Osteocyte (in vitro differentiated cells): ENCODE measurements around the gene ZNF354C. TPM values are rescaled to one million over a fixed set of nuclear protein-coding genes. Genes with fewer than 3 reads are reported as not detected.
A peak's percentile ranks its signal among the peaks of the same experiment; 100 is the strongest.

Experiments used
- DNase-seq: peaks from one replicate; pipeline ENCODE4 v3.0.0; 2021; ENCODE audit warnings: mixed read lengths; ENCODE audit not compliant: unreplicated experiment; ENCODE audit errors: extremely low spot score
- H3K27ac Mint-ChIP-seq: one replicate; pipeline ENCODE4 v1.8.0; 2021; ENCODE audit warnings: mild to moderate bottlenecking, mixed read lengths; ENCODE audit not compliant: unreplicated experiment
- H3K27me3 Mint-ChIP-seq: one replicate; pipeline ENCODE4 v1.8.0; 2021; ENCODE audit warnings: mixed read lengths; ENCODE audit not compliant: unreplicated experiment
- H3K36me3 Mint-ChIP-seq: one replicate; pipeline ENCODE4 v1.8.0; 2021; ENCODE audit warnings: mixed read lengths; ENCODE audit not compliant: unreplicated experiment
- H3K4me1 Mint-ChIP-seq: one replicate; pipeline ENCODE4 v1.8.0; 2021; ENCODE audit warnings: mixed read lengths; ENCODE audit not compliant: unreplicated experiment
- H3K4me3 Mint-ChIP-seq: one replicate; pipeline ENCODE4 v1.8.0; 2021; ENCODE audit warnings: mild to moderate bottlenecking, moderate library complexity, mixed read lengths; ENCODE audit not compliant: unreplicated experiment
- H3K9me3 Mint-ChIP-seq: one replicate; pipeline ENCODE4 v1.8.0; 2021; ENCODE audit warnings: mixed read lengths; ENCODE audit not compliant: unreplicated experiment
- total RNA-seq: library from RNA; stranded (reverse); gene quantifications from 2 replicates; pipeline ENCODE4 v1.2.1, GENCODE V29; 2021
- TF ChIP-seq, protein P1 (sequence below): fragments of 200-600 bp; sonication (generic); IDR thresholded peaks from 2 replicates; pipeline ENCODE4 v1.5.0; 2021; ENCODE audit warnings: antibody characterized with exemption, mild to moderate bottlenecking, moderate library complexity

The ZNF354C gene
- total RNA-seq, 1 donor from 2014 or later = 4.6 TPM

DNA sequence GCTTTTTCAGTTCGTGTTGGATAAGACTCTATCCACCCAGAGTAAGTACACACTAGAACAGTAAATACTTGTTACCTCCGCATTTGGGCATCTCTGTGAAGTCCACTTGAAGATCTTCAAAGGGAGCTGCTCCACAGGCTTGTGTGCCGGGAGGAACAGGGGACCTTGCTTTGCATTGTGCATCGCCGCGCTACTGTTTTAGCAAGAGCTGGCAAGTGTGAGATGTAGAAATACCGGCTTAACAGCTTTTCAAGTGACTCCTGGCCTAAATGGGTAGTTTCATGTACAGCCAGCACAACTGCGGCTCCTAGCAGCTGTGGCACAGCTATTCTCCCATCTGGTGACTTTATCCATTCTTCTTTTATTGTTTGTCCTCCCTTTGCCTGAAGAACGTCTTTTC lies 8.4 kb upstream of the ZNF354C start:
- H3K4me3 Mint-ChIP-seq = no peak overlapping the region
- H3K9me3 Mint-ChIP-seq = peaks cover 42% of the 10 kb centered on the region
- H3K36me3 Mint-ChIP-seq = no peaks in the 10 kb centered on the region
- H3K27ac Mint-ChIP-seq = no peak overlapping the region
- no peaks in the 10 kb centered on the region for H3K27me3 Mint-ChIP-seq
- no peaks in the 10 kb centered on the region for H3K4me1 Mint-ChIP-seq
- TF ChIP-seq, protein P1, sequence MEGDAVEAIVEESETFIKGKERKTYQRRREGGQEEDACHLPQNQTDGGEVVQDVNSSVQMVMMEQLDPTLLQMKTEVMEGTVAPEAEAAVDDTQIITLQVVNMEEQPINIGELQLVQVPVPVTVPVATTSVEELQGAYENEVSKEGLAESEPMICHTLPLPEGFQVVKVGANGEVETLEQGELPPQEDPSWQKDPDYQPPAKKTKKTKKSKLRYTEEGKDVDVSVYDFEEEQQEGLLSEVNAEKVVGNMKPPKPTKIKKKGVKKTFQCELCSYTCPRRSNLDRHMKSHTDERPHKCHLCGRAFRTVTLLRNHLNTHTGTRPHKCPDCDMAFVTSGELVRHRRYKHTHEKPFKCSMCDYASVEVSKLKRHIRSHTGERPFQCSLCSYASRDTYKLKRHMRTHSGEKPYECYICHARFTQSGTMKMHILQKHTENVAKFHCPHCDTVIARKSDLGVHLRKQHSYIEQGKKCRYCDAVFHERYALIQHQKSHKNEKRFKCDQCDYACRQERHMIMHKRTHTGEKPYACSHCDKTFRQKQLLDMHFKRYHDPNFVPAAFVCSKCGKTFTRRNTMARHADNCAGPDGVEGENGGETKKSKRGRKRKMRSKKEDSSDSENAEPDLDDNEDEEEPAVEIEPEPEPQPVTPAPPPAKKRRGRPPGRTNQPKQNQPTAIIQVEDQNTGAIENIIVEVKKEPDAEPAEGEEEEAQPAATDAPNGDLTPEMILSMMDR = no peak
- DNase-seq = no peak

DNA sequence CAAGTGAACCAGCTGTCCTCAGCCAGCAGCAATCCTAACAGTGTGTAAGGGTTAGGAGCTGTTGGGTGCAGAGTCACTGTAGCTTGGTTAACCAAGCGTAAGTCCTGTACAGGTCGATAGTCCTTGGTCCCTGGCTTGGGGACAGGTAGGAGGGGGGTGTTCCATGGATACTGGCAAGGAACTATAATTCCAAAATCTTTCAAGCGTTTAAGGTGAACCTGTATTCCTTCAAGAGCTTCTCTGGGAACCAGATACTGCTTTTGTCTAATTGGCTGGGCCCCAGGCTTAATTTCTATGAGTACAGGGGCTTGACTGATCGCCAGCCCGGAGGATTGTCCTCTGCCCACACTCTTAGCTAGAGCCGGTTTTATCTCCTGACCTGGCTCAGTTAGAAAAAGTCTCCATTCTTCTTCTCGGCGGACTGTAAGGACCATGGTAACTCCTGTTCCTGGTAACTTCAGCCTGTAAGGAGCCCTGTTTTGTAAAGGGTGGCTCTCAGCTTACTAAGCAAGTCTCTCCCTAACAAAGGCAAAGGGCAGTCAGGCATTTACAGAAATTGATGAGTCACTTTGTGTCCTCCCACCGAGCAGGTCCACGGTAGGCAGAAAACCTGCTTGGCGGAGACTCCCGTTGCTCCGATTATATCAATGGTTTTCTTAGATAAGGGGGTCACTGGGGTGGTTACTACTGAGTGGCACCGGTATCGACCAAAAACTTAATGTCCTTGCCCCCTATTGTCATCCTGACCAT lies 6.0 kb upstream of the ZNF354C start:
- Mint-ChIP-seq H3K36me3 (no peaks in the 10 kb centered on the region), H3K9me3 (peaks cover 38% of the 10 kb centered on the region), H3K4me1 (no peaks in the 10 kb centered on the region), H3K27me3 (no peaks in the 10 kb centered on the region), H3K27ac (no peak overlapping the region), H3K4me3 (no peak overlapping the region)
- no peak for DNase-seq
- TF ChIP-seq, protein P1 = no peak

DNA sequence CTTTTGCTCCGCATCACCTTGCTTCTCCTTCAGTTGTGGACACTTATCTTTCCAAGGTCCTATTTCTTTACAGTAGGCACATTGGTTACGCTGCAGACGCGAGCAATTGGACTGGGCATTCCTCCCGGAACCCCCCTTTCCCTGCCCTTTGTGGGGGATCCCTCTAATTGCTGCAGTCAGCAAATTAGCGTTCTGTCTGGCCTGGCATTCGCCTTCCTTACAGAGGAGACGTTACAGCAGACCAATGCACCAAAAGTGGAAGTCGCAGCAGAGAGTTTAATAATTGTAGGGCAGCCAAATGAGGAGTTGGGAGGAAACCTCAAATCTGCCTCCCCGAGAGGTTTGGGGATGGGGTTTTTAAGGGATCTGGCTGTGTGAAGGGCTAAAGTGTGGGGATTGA lies 5.3 kb upstream of the ZNF354C start:
- Mint-ChIP-seq H3K9me3 (peaks cover 40% of the 10 kb centered on the region), H3K36me3 (no peaks in the 10 kb centered on the region)
- TF ChIP-seq, protein P1 = no peak

DNA sequence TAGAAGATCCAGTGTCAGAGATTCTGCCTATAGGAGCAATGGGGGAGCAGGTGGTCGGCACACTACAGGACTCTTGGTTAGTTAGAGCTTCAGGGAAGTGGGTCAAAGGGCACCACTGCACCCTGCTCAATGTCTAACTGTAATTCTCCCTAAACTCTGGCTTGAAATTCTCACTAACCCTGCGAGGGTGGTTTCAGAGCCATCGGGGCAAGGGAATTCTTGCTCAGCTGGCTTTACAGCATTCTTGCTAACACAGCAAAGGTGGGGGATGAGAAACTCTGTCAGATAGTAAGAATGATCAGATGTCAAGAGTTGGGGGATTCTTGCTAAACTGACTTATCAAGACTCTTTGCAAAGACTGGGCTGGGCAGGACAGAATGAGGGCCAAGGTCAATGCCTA lies 4.7 kb upstream of the ZNF354C start:
- H3K4me3 Mint-ChIP-seq = no peak overlapping the region
- no peak for DNase-seq
- no peaks in the 10 kb centered on the region for H3K4me1 Mint-ChIP-seq
- H3K27ac Mint-ChIP-seq = no peak overlapping the region
- peaks cover 37% of the 10 kb centered on the region for H3K9me3 Mint-ChIP-seq
- no peaks in the 10 kb centered on the region for H3K27me3 Mint-ChIP-seq
- no peaks in the 10 kb centered on the region for H3K36me3 Mint-ChIP-seq
- TF ChIP-seq, protein P1 = no peak

More for the DNA sequence above, 5.3 kb upstream of the ZNF354C start:
- no peaks in the 10 kb centered on the region for H3K4me1 Mint-ChIP-seq
- H3K27me3 Mint-ChIP-seq = no peaks in the 10 kb centered on the region
- no peak overlapping the region for H3K4me3 Mint-ChIP-seq
- H3K27ac Mint-ChIP-seq = no peak overlapping the region
- DNase-seq = peak; percentile 69

DNA sequence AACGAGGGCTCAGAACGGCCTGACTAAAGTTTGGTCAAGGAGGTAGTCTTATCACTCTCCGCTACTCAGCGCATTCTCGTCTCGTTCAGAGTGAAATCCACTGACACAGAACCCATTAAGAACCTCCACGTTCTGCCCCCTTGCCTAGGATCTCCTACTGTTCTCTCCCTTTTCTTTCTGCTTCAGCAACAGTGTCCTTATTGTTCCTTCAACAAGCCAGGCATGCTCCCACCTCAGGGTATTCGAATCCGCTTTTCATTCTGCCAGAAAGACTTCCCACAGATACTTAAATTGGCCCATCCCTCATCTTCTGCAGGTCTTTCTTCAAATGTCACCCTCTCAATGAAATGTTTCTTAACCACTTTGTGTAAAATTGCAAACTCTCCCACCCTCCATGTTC lies 4.3 kb upstream of the ZNF354C start:
- no peaks in the 10 kb centered on the region for H3K4me1 Mint-ChIP-seq
- H3K27ac Mint-ChIP-seq = no peak overlapping the region
- H3K27me3 Mint-ChIP-seq = no peaks in the 10 kb centered on the region
- H3K36me3 Mint-ChIP-seq = no peaks in the 10 kb centered on the region
- H3K4me3 Mint-ChIP-seq = no peak overlapping the region
- H3K9me3 Mint-ChIP-seq = peaks cover 35% of the 10 kb centered on the region
- TF ChIP-seq, protein P1 = no peak
- no peak for DNase-seq
